ENCODE measurements around the gene C3AR1. TPM values are rescaled to one million over a fixed set of nuclear protein-coding genes. Genes with fewer than 3 reads are reported as not detected.

C3AR1 gene
- total and polyA plus RNA-seq, 2 experiments from 2014 or later, result 1.2 to 5.9 TPM

DNA sequence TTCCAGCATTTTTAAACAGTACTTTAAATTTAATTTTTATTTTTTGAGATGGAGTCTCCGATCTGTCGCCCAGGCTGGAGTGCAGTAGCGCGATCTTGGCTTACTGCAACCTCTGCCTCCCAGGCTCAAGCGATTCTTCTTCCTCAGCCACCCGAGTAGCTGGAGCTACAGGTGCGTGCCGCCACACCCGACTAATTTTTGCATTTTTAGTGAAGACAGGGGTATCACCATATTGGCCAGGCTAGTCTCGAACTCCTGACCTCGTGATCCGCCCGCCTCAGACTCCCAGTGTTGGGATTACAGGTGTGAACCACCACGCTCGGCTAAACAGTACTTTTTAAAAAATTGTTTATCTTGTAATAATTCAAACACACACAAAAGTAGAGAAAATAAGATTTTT, 37.9 kb downstream of the C3AR1 start:
- Histone ChIP-seq H3K27ac (no peak overlapping the region), H2AFZ (no peak overlapping the region), H3K4me1 (ENCODE audit: insufficient read depth) (peaks cover 5% of the 10 kb centered on the region), H3K27me3 (no peaks in the 10 kb centered on the region), H4K20me1 (ENCODE audit: insufficient read depth, poor library complexity, severe bottlenecking) (no peaks in the 10 kb centered on the region), H3K4me2 (no peak overlapping the region), H3K9me2 (replicated peaks; ENCODE audit: insufficient read depth) (no peaks in the 10 kb centered on the region), H3K9me3 (ENCODE audit: low read depth) (no peaks in the 10 kb centered on the region), H3K4me3 (no peak overlapping the region), H3K36me3 (replicated peaks; ENCODE audit: insufficient read depth, low read depth) (no peaks in the 10 kb centered on the region), H3K79me2 (peaks cover 14% of the 10 kb centered on the region)
- no peak for DNase-seq (ENCODE audit: low spot score)
- 97% methylated on average over 15 of the region's 15 CpGs for WGBS (ENCODE audit: low lambda C conversion rate, missing lambda C conversion rate)
- TF ChIP-seq CTCF (IDR thresholded peaks at IDR 0.05; ENCODE audit: poor library complexity) (no peak), EZH2 (IDR thresholded peaks at IDR 0.05; ENCODE audit: borderline replicate concordance) (no peak), EZH2phosphoT487 (IDR thresholded peaks at IDR 0.05; ENCODE audit: low read depth, severe bottlenecking, unreplicated experiment) (no peak)

- Histone ChIP-seq H3K27ac (peak overlapping the region; percentile 98), H2AFZ (peak overlapping the region; percentile 45), H3K4me1 (ENCODE audit: insufficient read depth) (peaks cover 5% of the 10 kb centered on the region), H3K9me2 (replicated peaks; ENCODE audit: insufficient read depth) (no peaks in the 10 kb centered on the region), H3K4me2 (peak overlapping the region; percentile 74), H4K20me1 (ENCODE audit: insufficient read depth, poor library complexity, severe bottlenecking) (no peaks in the 10 kb centered on the region), H3K9me3 (ENCODE audit: low read depth) (no peaks in the 10 kb centered on the region), H3K36me3 (replicated peaks; ENCODE audit: insufficient read depth, low read depth) (no peaks in the 10 kb centered on the region), H3K79me2 (peaks cover 10% of the 10 kb centered on the region), H3K4me3 (peak overlapping the region; percentile 5), H3K27me3 (no peaks in the 10 kb centered on the region)
- DNase-seq (ENCODE audit: low spot score), result no peak
- TF ChIP-seq EZH2phosphoT487 (IDR thresholded peaks at IDR 0.05; ENCODE audit: low read depth, severe bottlenecking, unreplicated experiment) (no peak), EZH2 (IDR thresholded peaks at IDR 0.05; ENCODE audit: borderline replicate concordance) (no peak), CTCF (IDR thresholded peaks at IDR 0.05; ENCODE audit: poor library complexity) (no peak)
- WGBS (ENCODE audit: low lambda C conversion rate, missing lambda C conversion rate), result 72% methylated on average over 5 of the region's 5 CpGs
Observed at GRCh38 chr12:8027856-8028255, 38.3 kb downstream of the C3AR1 start.

DNA sequence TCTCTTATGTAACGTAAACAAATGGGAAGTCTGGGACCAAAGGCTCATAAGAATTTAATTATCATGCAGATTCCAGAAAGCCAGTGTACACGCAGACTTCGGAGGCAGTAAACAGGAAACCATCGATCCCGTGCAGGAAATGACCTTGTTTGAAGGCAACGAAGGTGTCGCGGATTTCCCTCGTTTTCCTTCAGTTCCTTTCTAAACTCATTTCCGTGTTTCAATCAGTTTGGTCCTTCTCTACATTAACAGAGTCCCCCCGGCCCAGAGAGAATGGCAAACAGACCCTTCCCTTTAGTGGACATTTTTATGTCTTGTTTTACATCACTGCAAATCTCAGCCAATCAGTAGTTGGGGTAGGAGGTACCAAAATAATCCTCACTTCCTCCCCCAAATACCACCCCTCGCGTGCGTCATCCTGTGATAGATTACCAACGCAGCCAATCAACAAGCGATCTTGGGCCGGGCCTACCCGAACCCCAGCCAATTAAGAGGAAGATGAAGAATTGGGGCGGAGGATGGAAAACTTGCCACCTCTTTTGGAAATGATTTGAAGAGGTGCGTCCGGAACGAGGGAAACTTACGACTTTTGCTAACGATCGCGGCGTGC, 39.8 kb downstream of the C3AR1 start:
- Histone ChIP-seq H3K4me3 (peak overlapping the region; percentile 39), H3K4me2 (peak overlapping the region; percentile 74), H3K4me1 (ENCODE audit: insufficient read depth) (no peaks in the 10 kb centered on the region), H3K27me3 (no peaks in the 10 kb centered on the region), H2AFZ (peak overlapping the region; percentile 47), H3K9me3 (ENCODE audit: low read depth) (no peaks in the 10 kb centered on the region), H3K79me2 (peaks cover 2% of the 10 kb centered on the region), H3K36me3 (replicated peaks; ENCODE audit: insufficient read depth, low read depth) (no peaks in the 10 kb centered on the region), H3K27ac (peak overlapping the region; percentile 98), H3K9me2 (replicated peaks; ENCODE audit: insufficient read depth) (no peaks in the 10 kb centered on the region), H4K20me1 (ENCODE audit: insufficient read depth, poor library complexity, severe bottlenecking) (no peaks in the 10 kb centered on the region)
- 1% methylated on average over 27 of the region's 27 CpGs for WGBS (ENCODE audit: low lambda C conversion rate, missing lambda C conversion rate)
- TF ChIP-seq CTCF (IDR thresholded peaks at IDR 0.05; ENCODE audit: poor library complexity) (no peak), EZH2 (IDR thresholded peaks at IDR 0.05; ENCODE audit: borderline replicate concordance) (no peak), EZH2phosphoT487 (IDR thresholded peaks at IDR 0.05; ENCODE audit: low read depth, severe bottlenecking, unreplicated experiment) (no peak)
- DNase-seq (ENCODE audit: low spot score), result peak; percentile 97
